Astrocyte (in vitro differentiated cells and primary cell): ENCODE measurements around the gene PTCH2. TPM values are rescaled to one million over a fixed set of nuclear protein-coding genes. Genes with fewer than 3 reads are reported as not detected.

Source experiments
- DNase-seq: peaks from one replicate; pipeline ENCODE4 v3.0.0-alpha.2; 2010; ENCODE audit warnings: low read depth
- FAIRE-seq: peaks from 2 replicates; lab custom pipeline; 2011; peaks lifted over from hg19 to GRCh38; lab: Jason Lieb, UNC
- H2AFZ ChIP-seq: 2 replicates; pipeline ENCODE4 v1.6.0; 2012; ENCODE audit warnings: low read depth, low read length, inconsistent platforms
- H3K27ac ChIP-seq: 2 replicates; pipeline ENCODE4 v1.5.1; 2011; ENCODE audit warnings: low read depth, low read length, inconsistent platforms
- H3K27me3 ChIP-seq: 2 replicates; pipeline ENCODE4 v1.6.0; 2011; ENCODE audit warnings: low read length, inconsistent platforms; ENCODE audit not compliant: insufficient read depth
- H3K36me3 ChIP-seq: 2 replicates; pipeline ENCODE4 v1.5.1; 2011; ENCODE audit warnings: low read length, inconsistent platforms; ENCODE audit not compliant: insufficient read depth
- H3K4me1 ChIP-seq: 2 replicates; pipeline ENCODE4 v1.5.1; 2011; ENCODE audit warnings: low read length, inconsistent platforms; ENCODE audit not compliant: insufficient read depth
- H3K4me2 ChIP-seq: 2 replicates; pipeline ENCODE4 v1.6.0; 2012; ENCODE audit warnings: low read length, inconsistent platforms
- H3K4me3 ChIP-seq: 2 replicates; pipeline ENCODE4 v1.5.1; 2011; ENCODE audit warnings: low read depth, mild to moderate bottlenecking, low read length, inconsistent platforms; ENCODE audit not compliant: insufficient read depth
- H3K79me2 ChIP-seq: 2 replicates; pipeline ENCODE4 v1.6.0; 2012; ENCODE audit warnings: mild to moderate bottlenecking, low read length, inconsistent platforms; ENCODE audit not compliant: insufficient read depth
- H3K9ac ChIP-seq: 2 replicates; pipeline ENCODE4 v1.6.0; 2012; ENCODE audit warnings: mild to moderate bottlenecking, low read length, inconsistent platforms
- H3K9me3 ChIP-seq: 2 replicates; pipeline ENCODE4 v1.5.1; 2012; ENCODE audit warnings: low read depth, mild to moderate bottlenecking, low read length, inconsistent platforms; ENCODE audit not compliant: insufficient read depth
- H4K20me1 ChIP-seq: 2 replicates; pipeline ENCODE4 v1.6.0; 2012; ENCODE audit warnings: low read length, inconsistent platforms; ENCODE audit not compliant: insufficient read depth
- H3K27ac Mint-ChIP-seq: one replicate; pipeline ENCODE4 v1.8.0; 2021; ENCODE audit warnings: mild to moderate bottlenecking, mixed read lengths; ENCODE audit not compliant: unreplicated experiment
- H3K27me3 Mint-ChIP-seq: one replicate; pipeline ENCODE4 v1.8.0; 2021; ENCODE audit warnings: low read depth, mixed read lengths; ENCODE audit not compliant: unreplicated experiment
- H3K36me3 Mint-ChIP-seq: one replicate; pipeline ENCODE4 v1.8.0; 2021; ENCODE audit warnings: low read depth, mixed read lengths; ENCODE audit not compliant: unreplicated experiment
- H3K4me1 Mint-ChIP-seq: one replicate; pipeline ENCODE4 v1.8.0; 2021; ENCODE audit warnings: low read depth, mixed read lengths; ENCODE audit not compliant: unreplicated experiment
- H3K4me3 Mint-ChIP-seq: one replicate; pipeline ENCODE4 v1.8.0; 2021; ENCODE audit warnings: mild to moderate bottlenecking, moderate library complexity, mixed read lengths; ENCODE audit not compliant: unreplicated experiment
- H3K9me3 Mint-ChIP-seq: one replicate; pipeline ENCODE4 v1.8.0; 2021; ENCODE audit warnings: mild to moderate bottlenecking, mixed read lengths; ENCODE audit not compliant: unreplicated experiment
- CTCF ChIP-seq: IDR thresholded peaks from 2 replicates; pipeline ENCODE4 v1.5.1; 2011; ENCODE audit warnings: low read depth, mild to moderate bottlenecking, inconsistent platforms, low read length, moderate library complexity; ENCODE audit not compliant: insufficient read depth
- EZH2 ChIP-seq: IDR thresholded peaks from 2 replicates; pipeline ENCODE4 v1.6.1; 2012; ENCODE audit warnings: mild to moderate bottlenecking, low read length, inconsistent platforms; ENCODE audit not compliant: insufficient read depth
- total RNA-seq: library from RNA; stranded (reverse); gene quantifications from 2 replicates; pipeline ENCODE4 v1.2.1, GENCODE V29; 2021

PTCH2 gene
- total RNA-seq, 1 donor from 2014 or later: 0.89 TPM

DNA sequence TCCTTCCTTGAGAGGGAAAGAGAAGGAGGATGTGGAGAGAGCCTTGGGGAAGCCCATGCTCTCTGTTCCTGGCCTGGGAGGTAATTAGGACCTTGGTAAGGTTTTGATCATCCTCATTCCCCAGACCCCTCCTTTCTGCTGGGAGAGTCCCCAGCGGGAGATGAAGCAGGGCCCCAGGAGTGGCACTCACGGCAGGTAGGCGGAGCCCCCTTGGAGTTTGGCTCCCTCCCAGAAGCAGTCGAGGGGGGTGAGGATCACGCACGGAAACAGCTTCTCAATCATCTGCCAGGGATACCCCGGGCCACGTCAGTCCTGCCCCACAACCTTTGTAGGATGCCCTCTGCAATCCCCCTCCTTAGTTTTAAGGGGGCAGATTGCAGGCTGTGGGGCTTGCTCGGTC, 11.5 kb downstream of the PTCH2 start:
- H3K4me3 ChIP-seq: no peak overlapping the region
- H3K79me2 ChIP-seq: no peaks in the 10 kb centered on the region
- no peak for DNase-seq
- H3K36me3 ChIP-seq: no peaks in the 10 kb centered on the region
- no peaks in the 10 kb centered on the region for H3K9me3 ChIP-seq
- Mint-ChIP-seq H3K9me3 (peaks cover 12% of the 10 kb centered on the region), H3K4me3 (no peak overlapping the region), H3K27me3 (peaks cover 11% of the 10 kb centered on the region), H3K36me3 (peaks cover 8% of the 10 kb centered on the region), H3K27ac (no peak overlapping the region), H3K4me1 (no peaks in the 10 kb centered on the region)
- no peak overlapping the region for H2AFZ ChIP-seq
- no peak for TF ChIP-seq CTCF
- no peak for TF ChIP-seq EZH2
- no peak overlapping the region for H3K9ac ChIP-seq
- H3K4me1 ChIP-seq: no peaks in the 10 kb centered on the region
- no peak overlapping the region for H3K4me2 ChIP-seq
- no peak overlapping the region for H3K27ac ChIP-seq
- FAIRE-seq: no peak
- H4K20me1 ChIP-seq: no peaks in the 10 kb centered on the region
- no peaks in the 10 kb centered on the region for H3K27me3 ChIP-seq

DNA sequence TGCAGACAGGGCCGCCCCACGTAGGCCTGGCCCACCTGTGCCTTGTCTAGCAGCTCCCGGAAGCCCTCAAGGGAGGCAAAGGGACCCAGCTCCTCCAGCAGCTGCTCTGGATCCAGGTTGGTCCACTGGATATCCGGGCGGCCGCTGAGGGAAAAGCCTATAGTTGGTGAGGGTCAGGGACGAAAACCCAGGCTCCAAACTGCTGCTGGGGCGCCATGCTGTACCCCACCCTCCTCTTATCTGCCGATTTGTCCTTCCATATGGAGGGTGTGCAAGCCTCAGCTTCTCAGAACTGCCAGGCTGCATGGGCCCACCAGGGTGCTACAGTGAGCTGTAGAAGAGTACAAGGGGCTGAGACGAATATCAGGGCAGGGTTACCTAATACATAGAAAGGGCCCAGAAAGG, 12.2 kb downstream of the PTCH2 start:
- H3K9ac ChIP-seq: no peak overlapping the region
- H3K9me3 ChIP-seq: no peaks in the 10 kb centered on the region
- no peak overlapping the region for H2AFZ ChIP-seq
- no peak for FAIRE-seq
- H3K4me3 ChIP-seq: no peak overlapping the region
- no peak overlapping the region for H3K27ac Mint-ChIP-seq
- no peaks in the 10 kb centered on the region for H3K4me1 Mint-ChIP-seq
- no peak for DNase-seq
- no peaks in the 10 kb centered on the region for H3K27me3 ChIP-seq
- no peaks in the 10 kb centered on the region for H3K4me1 ChIP-seq
- H4K20me1 ChIP-seq: no peaks in the 10 kb centered on the region
- no peaks in the 10 kb centered on the region for H3K36me3 ChIP-seq
- TF ChIP-seq EZH2 (no peak), CTCF (no peak)
- no peaks in the 10 kb centered on the region for H3K79me2 ChIP-seq
- peaks cover 11% of the 10 kb centered on the region for H3K27me3 Mint-ChIP-seq
- peaks cover 8% of the 10 kb centered on the region for H3K36me3 Mint-ChIP-seq
- no peak overlapping the region for H3K27ac ChIP-seq
- H3K4me3 Mint-ChIP-seq: no peak overlapping the region
- no peak overlapping the region for H3K4me2 ChIP-seq
- peaks cover 15% of the 10 kb centered on the region for H3K9me3 Mint-ChIP-seq

DNA sequence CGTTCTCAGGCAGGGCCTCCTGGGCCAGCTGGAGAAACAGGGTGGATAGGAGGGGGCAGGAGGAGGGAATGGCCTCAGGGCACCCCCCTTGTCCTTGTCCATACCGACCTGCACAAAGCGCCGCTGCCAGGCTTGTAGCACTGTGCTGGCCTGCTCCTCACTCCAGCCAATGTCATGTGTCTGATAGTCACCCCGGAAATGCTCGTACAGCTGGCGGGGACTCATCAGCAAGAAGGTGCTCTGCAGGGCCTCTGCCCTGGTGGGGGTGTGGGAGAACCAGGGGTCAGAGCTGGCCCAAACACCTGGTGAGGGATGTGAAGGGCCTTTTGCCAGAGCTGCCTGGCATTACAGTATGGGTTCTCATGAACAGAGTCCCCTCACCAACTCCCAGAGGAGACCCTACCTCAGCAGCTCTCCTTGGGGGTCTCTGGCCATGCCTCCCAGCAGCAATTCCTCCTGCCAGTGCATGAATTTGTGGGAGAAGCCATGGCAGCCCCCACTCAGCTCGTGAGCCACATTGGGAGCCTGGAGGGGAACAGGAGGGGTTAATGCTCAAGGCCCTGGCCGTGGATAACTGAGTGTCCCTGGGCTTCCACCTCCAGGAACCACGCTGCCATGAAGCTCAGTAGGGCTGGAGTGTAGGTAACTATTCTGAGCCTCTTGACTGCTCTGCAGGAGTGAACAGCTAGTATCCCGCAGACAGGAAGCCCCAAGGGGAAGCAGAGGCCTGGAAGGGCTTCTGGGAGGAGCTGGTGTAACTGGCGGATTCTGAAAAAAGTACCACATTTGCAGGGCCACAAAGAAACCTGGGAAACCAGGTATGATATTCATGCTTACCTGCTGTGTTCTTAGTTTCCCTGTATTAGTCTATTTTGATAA, 13.3 kb downstream of the PTCH2 start:
- Histone ChIP-seq H3K36me3 (no peaks in the 10 kb centered on the region), H3K79me2 (no peaks in the 10 kb centered on the region), H3K4me2 (no peak overlapping the region), H3K27me3 (no peaks in the 10 kb centered on the region), H3K9me3 (no peaks in the 10 kb centered on the region), H3K27ac (no peak overlapping the region), H4K20me1 (no peaks in the 10 kb centered on the region), H3K4me1 (no peaks in the 10 kb centered on the region), H2AFZ (no peak overlapping the region), H3K4me3 (no peak overlapping the region), H3K9ac (no peak overlapping the region)
- peaks cover 11% of the 10 kb centered on the region for H3K27me3 Mint-ChIP-seq
- no peaks in the 10 kb centered on the region for H3K4me1 Mint-ChIP-seq
- H3K36me3 Mint-ChIP-seq: peaks cover 8% of the 10 kb centered on the region
- H3K9me3 Mint-ChIP-seq: peaks cover 15% of the 10 kb centered on the region
- H3K27ac Mint-ChIP-seq: no peak overlapping the region
- FAIRE-seq: no peak
- DNase-seq: no peak
- TF ChIP-seq CTCF (no peak), EZH2 (no peak)
- no peak overlapping the region for H3K4me3 Mint-ChIP-seq
